Subcutaneous abdominal adipose tissue (tissue), 5 donors: ENCODE data around the gene NOX1.

ENCODE experiments used
- H3K27ac ChIP-seq: one replicate; pipeline ENCODE4 v1.7.0; 2013; ENCODE audit warnings: low read depth, mild to moderate bottlenecking, inconsistent platforms, low read length, moderate library complexity
- H3K27me3 ChIP-seq, 5 donors: one replicate each; pipeline ENCODE4 v1.7.0; 2013; ENCODE audit warnings: low read length in 5 of 5, inconsistent platforms in 1 of 5; ENCODE audit not compliant: control insufficient read depth in 5 of 5, insufficient read depth in 4 of 5
- H3K36me3 ChIP-seq, 5 donors: one replicate each; pipeline ENCODE4 v1.7.0; 2013; ENCODE audit warnings: low read length in 5 of 5; ENCODE audit not compliant: control insufficient read depth in 5 of 5, insufficient read depth in 5 of 5
- H3K4me1 ChIP-seq, 5 donors: one replicate each; pipeline ENCODE4 v1.7.0; 2013; ENCODE audit warnings: low read length in 5 of 5, mild to moderate bottlenecking in 3 of 5, moderate library complexity in 1 of 5; ENCODE audit not compliant: control insufficient read depth in 5 of 5, insufficient read depth in 5 of 5
- H3K4me3 ChIP-seq, 5 donors: one replicate each; pipeline ENCODE4 v1.7.0; 2013; ENCODE audit warnings: low read length in 5 of 5, low read depth in 1 of 5
- H3K9ac ChIP-seq, 5 donors: one replicate each; pipeline ENCODE4 v1.7.0; 2013; ENCODE audit warnings: low read length in 5 of 5, mild to moderate bottlenecking in 4 of 5, moderate library complexity in 3 of 5
- H3K9me3 ChIP-seq, 5 donors: one replicate each; pipeline ENCODE4 v1.7.0; 2013; ENCODE audit warnings: low read length in 5 of 5; ENCODE audit not compliant: control insufficient read depth in 5 of 5
- donor health status: healthy.
- donor health status: healthy.
- donor health status: healthy.
- donor health status: healthy.
- donor health status: healthy.

NOX1 gene

DNA sequence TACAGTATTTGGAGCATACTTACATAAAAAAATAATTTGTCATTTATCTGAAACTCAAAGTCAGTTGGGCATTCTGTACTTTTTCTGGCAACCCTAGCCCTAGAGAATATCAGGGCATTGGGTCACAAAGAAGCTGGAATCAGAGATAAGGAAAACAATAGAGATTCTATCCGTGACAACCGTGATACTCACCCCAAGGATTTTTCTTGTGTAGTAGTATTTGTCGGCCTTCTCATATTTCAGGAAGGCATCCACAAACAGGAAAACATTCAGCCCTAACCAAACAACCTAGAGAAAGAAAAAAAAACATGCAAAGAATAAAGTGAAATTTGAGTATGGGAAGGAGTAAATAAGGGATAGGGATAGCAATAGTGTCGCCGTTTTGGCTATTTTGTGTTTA is 3.6 kb downstream of the NOX1 start:
- no peak overlapping the region for H3K9ac ChIP-seq
- no peaks in the 10 kb centered on the region for H3K9me3 ChIP-seq
- peaks cover 0 to 16% (median 3%) of the 10 kb centered on the region in 5 donors for H3K27me3 ChIP-seq
- no peak overlapping the region for H3K4me3 ChIP-seq
- H3K36me3 ChIP-seq = no peaks in the 10 kb centered on the region
- no peak overlapping the region for H3K27ac ChIP-seq
- no peaks in the 10 kb centered on the region for H3K4me1 ChIP-seq

DNA sequence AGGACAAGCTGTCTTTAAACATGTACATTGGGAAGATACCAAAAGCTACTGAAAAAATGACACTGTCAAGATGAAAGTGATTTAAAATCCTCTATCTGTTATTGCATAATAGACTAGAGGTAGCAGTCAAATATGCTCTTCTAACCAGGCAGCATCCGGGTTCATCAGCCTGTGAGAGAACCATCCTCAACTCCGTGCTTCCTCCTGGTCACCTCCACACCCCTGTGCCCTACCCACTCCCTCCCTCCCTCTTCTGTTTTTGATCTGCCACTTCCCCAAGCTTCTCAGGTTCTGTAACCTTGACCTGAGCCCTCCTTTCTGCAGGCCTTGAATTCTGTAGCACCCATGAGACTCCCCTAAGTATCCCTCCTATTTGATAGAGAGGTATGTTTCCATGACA is 5.9 kb downstream of the NOX1 start:
- Histone ChIP-seq H3K27me3 (peaks cover 0 to 15% (median 3%) of the 10 kb centered on the region in 5 donors), H3K4me3 (no peak overlapping the region), H3K4me1 (no peaks in the 10 kb centered on the region), H3K36me3 (no peaks in the 10 kb centered on the region), H3K27ac (no peak overlapping the region), H3K9ac (no peak overlapping the region), H3K9me3 (no peaks in the 10 kb centered on the region)

DNA sequence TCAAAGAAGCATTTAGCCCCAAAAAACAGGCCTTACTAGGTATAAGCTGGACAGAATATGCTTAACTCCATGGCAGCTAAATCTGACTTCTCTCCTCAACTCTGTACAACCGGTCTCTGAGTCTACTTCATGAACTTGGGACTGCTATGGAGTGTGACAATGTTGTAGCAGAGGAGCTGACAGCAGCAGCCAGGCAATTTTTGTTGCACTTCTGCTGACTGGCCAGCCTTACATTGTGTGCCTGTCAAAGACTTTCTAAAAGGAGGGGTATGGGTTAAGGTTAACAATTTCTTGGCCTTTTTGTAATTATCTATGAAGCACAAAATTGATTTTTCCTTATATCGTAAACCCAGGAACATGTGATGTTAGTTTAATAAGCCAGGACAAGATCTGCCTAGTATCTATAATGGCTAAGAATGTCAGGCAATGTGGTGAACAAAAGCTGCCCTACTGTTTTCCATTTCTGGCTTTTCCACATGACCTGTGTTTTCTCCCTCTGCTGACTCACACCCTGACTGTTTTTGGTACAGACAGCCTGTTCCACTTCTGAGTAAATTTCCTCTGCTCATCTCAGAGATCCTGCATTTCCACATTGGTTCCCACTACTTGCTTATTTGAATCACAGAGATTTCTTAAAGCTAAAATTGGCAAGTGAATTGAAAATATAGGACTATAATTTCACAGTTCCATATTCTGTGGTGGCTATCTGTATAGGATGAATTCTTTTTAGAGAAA is 9.3 kb downstream of the NOX1 start:
- Histone ChIP-seq H3K4me3 (no peak overlapping the region), H3K36me3 (no peaks in the 10 kb centered on the region), H3K9me3 (no peaks in the 10 kb centered on the region), H3K4me1 (no peaks in the 10 kb centered on the region), H3K27me3 (peaks cover 0 to 7% (median 3%) of the 10 kb centered on the region in 5 donors), H3K9ac (no peak overlapping the region), H3K27ac (no peak overlapping the region)

DNA sequence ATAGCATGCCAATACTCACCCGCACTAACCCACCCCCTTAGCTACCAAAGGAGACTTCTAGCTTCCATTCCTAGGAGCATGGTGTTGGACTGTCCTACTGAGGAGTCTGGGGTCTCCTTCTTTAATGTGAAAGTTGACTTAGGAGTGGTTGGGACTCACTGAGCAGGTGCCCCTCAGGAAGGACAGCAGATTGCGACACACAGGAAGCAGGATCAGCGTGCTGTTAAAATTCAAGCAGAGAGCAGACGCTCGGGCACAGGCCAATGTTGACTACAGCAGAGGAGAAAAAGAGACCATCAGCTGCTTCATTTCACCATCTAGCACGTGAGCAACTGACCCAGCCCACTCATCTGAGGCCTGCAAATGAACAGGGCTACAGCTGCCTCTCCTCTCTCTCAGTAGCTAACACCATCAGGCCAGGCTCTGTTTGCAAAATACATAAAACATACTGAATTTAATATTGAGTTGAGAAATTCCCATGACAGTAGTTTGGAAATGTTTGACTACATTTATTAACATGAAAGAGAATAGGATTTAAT is 10.8 kb downstream of the NOX1 start:
- Histone ChIP-seq H3K27ac (no peak overlapping the region), H3K36me3 (no peaks in the 10 kb centered on the region)

DNA sequence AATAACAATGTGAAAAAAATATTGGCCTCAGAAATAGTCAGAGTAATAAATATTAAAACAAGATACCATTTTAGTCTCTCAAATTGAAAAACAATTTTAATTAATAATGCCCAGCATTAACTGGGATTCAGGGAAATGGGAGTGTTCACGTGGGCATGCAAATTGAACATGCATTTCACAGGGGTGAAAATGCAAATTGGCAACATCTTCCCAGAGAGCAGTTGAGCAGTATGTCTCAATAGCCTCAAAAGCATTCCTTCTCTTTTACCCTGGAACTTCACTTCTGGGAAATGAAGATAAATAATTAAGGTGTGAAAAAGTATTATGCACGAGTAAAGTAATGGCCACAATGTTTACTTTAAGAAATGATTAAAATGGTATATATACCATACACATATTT is 21.3 kb downstream of the NOX1 start:
- peaks cover 0 to 14% (median 4%) of the 10 kb centered on the region in 5 donors for H3K9me3 ChIP-seq
- no peaks in the 10 kb centered on the region for H3K36me3 ChIP-seq
- H3K4me1 ChIP-seq = no peaks in the 10 kb centered on the region
- no peak overlapping the region for H3K9ac ChIP-seq
- H3K27ac ChIP-seq = no peak overlapping the region
- no peak overlapping the region for H3K4me3 ChIP-seq
- H3K27me3 ChIP-seq = peaks cover 0 to 5% (median 0%) of the 10 kb centered on the region in 5 donors

More for the DNA sequence above, 10.8 kb downstream of the NOX1 start:
- peaks cover 0 to 7% (median 3%) of the 10 kb centered on the region in 5 donors for H3K27me3 ChIP-seq
- H3K4me1 ChIP-seq = no peaks in the 10 kb centered on the region
- H3K9me3 ChIP-seq = no peaks in the 10 kb centered on the region
- no peak overlapping the region for H3K4me3 ChIP-seq
- H3K9ac ChIP-seq = no peak overlapping the region

DNA sequence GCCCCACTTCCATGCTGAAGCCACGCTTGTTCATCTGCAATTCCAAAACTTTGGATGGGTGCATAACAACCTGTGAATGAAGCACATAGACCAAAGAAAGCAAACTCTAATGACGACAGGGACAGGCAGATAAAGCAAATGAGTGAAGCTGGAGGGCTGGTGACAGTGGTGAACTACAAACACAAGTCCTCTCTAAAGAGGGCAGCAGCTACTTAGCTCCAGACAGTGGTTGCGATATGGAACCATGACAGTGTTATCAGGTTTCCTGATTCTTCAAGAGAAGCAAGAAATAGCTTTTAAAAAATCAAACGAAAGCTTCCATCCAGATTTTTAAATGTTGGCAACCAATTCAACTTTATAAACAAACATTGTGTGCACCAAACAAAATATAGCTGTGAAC is 23.8 kb downstream of the NOX1 start:
- H3K4me3 ChIP-seq = no peak overlapping the region
- no peak overlapping the region for H3K27ac ChIP-seq
- H3K4me1 ChIP-seq = no peaks in the 10 kb centered on the region
- no peaks in the 10 kb centered on the region for H3K36me3 ChIP-seq
- peaks cover 0 to 5% (median 4%) of the 10 kb centered on the region in 5 donors for H3K27me3 ChIP-seq
- no peak overlapping the region for H3K9ac ChIP-seq
- H3K9me3 ChIP-seq = peaks cover 0 to 2% (median 0%) of the 10 kb centered on the region in 5 donors

DNA sequence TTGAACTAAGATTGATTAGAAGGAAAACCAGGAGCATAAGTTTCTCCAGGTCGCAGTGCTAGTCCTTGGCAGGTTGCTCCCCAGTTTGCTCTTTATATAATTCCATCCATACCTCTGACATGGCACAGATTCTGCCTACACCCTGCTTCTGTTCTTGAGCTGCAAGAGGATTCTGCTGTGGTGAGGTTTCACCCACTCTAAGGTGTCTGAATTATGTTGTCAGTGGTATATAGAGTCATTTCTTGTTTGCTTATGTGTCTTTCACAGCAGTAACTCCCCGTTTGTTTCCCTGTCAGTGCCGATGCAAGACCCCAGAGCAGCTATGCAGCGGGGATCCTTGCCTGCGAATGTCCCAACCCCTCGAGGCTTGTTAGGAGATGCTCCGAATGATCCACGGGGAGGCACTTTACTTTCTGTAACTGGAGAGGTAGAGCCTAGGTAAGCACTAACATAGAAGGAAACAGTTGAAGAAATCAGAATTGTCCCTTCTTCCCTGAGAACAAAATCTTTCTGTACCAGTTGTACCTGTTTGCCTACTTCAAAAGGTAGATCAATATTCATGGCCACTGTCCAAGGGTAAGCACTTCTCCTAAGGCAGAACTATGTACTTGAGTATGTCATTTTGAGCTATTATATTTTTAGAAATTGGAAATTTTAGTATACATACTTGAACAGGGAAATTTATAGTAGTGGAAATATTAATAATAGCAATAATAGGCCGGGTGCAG is 42.8 kb downstream of the NOX1 start:
- H3K4me3 ChIP-seq = no peak overlapping the region
- no peaks in the 10 kb centered on the region for H3K9me3 ChIP-seq
- H3K36me3 ChIP-seq = peaks cover 24 to 56% (median 45%) of the 10 kb centered on the region in 5 donors
- H3K9ac ChIP-seq = no peak overlapping the region
- peaks cover 0 to 2% (median 0%) of the 10 kb centered on the region in 5 donors for H3K27me3 ChIP-seq
- H3K27ac ChIP-seq = no peak overlapping the region
- H3K4me1 ChIP-seq = no peaks in the 10 kb centered on the region

DNA sequence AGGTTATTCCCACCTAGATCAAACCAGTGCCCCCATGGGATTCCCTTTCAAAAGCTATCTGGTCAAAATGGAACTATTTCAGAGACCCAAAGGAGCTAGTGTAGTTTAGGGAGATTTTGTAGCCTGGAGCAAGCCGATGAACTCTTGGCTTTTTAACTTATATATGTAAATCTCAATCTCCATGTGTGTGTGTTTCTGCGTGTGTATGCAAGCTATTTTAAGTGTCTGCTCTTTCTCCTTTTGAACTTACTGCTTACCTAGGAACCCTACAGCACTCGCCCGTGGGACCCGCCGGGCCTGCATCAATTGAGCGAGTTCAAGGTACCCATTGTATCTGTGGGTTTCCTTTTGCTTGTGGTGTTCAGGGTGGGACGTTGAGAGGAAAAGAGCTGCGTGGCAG is 43.6 kb downstream of the NOX1 start:
- Histone ChIP-seq H3K4me3 (no peak overlapping the region), H3K4me1 (no peaks in the 10 kb centered on the region), H3K9ac (no peak overlapping the region)

DNA sequence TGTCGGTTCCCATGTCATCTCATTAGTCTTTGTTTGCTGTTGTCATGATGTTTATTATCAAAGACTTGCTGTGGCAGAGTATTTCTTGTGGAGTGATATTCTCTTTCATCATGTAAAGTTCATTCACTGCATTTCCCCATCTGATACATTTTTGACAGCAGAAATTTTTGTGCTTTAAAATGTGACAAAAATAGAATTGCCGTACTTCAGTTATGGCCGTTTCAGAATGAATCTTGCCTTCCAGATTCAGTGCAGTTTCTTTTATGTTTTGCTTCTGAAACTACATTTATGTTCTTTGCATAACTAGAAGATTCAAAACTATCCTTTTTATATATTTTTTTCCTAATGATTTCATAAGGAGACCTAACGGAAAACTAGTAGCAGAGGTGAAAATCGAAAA is 44.0 kb downstream of the NOX1 start:
- Histone ChIP-seq H3K9ac (no peak overlapping the region), H3K27ac (no peak overlapping the region), H3K36me3 (peaks cover 24 to 56% (median 44%) of the 10 kb centered on the region in 5 donors), H3K9me3 (no peaks in the 10 kb centered on the region), H3K4me3 (no peak overlapping the region), H3K4me1 (no peaks in the 10 kb centered on the region), H3K27me3 (peaks cover 0 to 2% (median 0%) of the 10 kb centered on the region in 5 donors)

More for the DNA sequence above, 43.6 kb downstream of the NOX1 start:
- peaks cover 0 to 2% (median 0%) of the 10 kb centered on the region in 5 donors for H3K27me3 ChIP-seq
- no peaks in the 10 kb centered on the region for H3K9me3 ChIP-seq
- no peak overlapping the region for H3K27ac ChIP-seq
- H3K36me3 ChIP-seq = peaks cover 24 to 56% (median 45%) of the 10 kb centered on the region in 5 donors

DNA sequence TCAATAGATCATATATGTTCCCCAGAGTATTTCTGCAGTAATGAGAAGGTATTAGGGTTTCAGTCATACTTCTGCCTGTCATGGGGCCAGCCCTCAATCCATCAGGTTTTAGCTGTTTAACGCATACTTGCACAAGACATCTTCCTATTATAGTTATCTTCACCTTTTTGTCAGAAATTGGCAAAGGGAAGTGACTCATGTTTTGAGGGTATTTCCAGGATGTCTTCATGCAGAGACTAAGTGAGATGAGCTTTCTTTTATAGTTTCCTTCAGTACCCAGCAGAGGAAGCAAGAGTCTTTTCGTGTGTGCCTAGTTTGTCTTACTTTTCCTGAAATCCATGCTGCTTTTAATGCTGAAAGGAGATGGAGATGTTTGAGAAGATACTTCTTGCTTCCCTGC is 44.4 kb downstream of the NOX1 start:
- Histone ChIP-seq H3K9me3 (no peaks in the 10 kb centered on the region), H3K27me3 (peaks cover 0 to 2% (median 0%) of the 10 kb centered on the region in 5 donors), H3K4me3 (no peak overlapping the region), H3K27ac (no peak overlapping the region), H3K4me1 (no peaks in the 10 kb centered on the region), H3K9ac (no peak overlapping the region), H3K36me3 (peaks cover 26 to 59% (median 44%) of the 10 kb centered on the region in 5 donors)
